ENCODE measurements around the gene INTS6. TPM values are rescaled to one million over a fixed set of nuclear protein-coding genes. Genes with fewer than 3 reads are reported as not detected.

Gene INTS6
- total RNA-seq, 6 experiments from 2014 or later = 21.7 to 40.8 (median 32.7) TPM

DNA sequence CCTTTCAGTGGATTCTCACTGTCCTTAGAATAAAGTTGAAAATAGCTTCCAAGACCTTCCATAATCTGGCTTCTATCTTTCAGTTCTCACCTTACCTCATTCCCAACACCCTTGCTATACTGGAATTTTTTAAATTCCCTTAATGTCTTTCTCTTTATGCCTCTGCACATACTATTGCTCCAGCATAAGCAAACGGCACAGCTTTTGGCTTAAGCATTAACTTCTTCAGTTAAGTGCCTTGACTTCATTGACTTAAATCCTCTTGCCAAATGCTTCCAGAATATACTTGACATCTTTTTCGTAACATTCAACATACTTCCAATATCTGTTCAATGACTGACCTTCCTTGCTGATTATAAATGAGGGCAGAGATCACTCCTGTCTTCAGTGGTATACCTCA, 79.4 kb downstream of the INTS6 start:
- Histone ChIP-seq H3K4me3 (no peak overlapping the region), H3K9me3 (no peaks in the 10 kb centered on the region), H3K27me3 (no peaks in the 10 kb centered on the region), H3K4me1 (no peaks in the 10 kb centered on the region), H3K36me3 (peaks cover 7 to 66% (median 35%) of the 10 kb centered on the region in 4 donors), H3K27ac (no peak overlapping the region)
- intact Hi-C loops (cut with DNase I) = no loop called here
- TF ChIP-seq POLR2A (IDR thresholded peaks at IDR 0.05) = no peak
- TF ChIP-seq, protein P1, sequence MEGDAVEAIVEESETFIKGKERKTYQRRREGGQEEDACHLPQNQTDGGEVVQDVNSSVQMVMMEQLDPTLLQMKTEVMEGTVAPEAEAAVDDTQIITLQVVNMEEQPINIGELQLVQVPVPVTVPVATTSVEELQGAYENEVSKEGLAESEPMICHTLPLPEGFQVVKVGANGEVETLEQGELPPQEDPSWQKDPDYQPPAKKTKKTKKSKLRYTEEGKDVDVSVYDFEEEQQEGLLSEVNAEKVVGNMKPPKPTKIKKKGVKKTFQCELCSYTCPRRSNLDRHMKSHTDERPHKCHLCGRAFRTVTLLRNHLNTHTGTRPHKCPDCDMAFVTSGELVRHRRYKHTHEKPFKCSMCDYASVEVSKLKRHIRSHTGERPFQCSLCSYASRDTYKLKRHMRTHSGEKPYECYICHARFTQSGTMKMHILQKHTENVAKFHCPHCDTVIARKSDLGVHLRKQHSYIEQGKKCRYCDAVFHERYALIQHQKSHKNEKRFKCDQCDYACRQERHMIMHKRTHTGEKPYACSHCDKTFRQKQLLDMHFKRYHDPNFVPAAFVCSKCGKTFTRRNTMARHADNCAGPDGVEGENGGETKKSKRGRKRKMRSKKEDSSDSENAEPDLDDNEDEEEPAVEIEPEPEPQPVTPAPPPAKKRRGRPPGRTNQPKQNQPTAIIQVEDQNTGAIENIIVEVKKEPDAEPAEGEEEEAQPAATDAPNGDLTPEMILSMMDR (IDR thresholded peaks at IDR 0.05) = no peak
- ATAC-seq (no peak), DNase-seq (no peak)
- 88% methylated on average over 2 of the region's 2 CpGs for WGBS (ENCODE audit: insufficient coverage, low coverage, low lambda C conversion rate, missing lambda C conversion rate)

GRCh38 chr13:51371768-51372399, 81.0 kb downstream of the INTS6 start:
- intact Hi-C loops (cut with DNase I) = no loop called here
- no peaks in the 10 kb centered on the region for H3K4me1 ChIP-seq
- H3K4me3 ChIP-seq = no peak overlapping the region
- no peaks in the 10 kb centered on the region for H3K9me3 ChIP-seq
- TF ChIP-seq, protein P1 (IDR thresholded peaks at IDR 0.05) = no peak
- no peak for TF ChIP-seq POLR2A (IDR thresholded peaks at IDR 0.05)
- DNase-seq (no peak), ATAC-seq (no peak)
- H3K27ac ChIP-seq = no peak overlapping the region
- peaks cover 7 to 68% (median 40%) of the 10 kb centered on the region in 4 donors for H3K36me3 ChIP-seq
- WGBS (ENCODE audit: insufficient coverage, low coverage, low lambda C conversion rate, missing lambda C conversion rate) = 89% methylated on average over 6 of the region's 6 CpGs
- H3K27me3 ChIP-seq = no peaks in the 10 kb centered on the region

DNA sequence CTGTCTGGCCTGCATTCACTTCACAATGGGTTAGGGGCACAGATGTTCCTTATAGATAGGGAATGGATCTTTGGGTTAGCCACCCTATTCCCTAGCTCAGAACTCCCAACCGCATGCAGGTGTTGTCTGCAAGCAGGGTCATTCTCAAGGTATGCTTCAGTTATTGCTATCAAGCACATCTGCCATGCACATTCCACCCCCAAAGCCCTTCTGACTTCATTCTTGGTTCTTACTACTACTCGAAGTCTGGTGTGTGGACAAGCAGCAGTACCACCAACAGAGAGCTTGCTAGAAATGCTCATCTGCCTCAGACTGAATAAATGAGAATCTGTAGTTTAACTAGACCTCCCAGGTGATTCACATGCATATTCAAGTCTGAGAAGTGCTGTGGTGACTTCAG, 82.0 kb downstream of the INTS6 start:
- intact Hi-C loops (cut with DNase I) = no loop called here
- TF ChIP-seq, protein P1 (IDR thresholded peaks at IDR 0.05) = no peak
- 100% methylated on average over 1 of the region's 2 CpGs for WGBS (ENCODE audit: insufficient coverage, low coverage, low lambda C conversion rate, missing lambda C conversion rate)

DNA sequence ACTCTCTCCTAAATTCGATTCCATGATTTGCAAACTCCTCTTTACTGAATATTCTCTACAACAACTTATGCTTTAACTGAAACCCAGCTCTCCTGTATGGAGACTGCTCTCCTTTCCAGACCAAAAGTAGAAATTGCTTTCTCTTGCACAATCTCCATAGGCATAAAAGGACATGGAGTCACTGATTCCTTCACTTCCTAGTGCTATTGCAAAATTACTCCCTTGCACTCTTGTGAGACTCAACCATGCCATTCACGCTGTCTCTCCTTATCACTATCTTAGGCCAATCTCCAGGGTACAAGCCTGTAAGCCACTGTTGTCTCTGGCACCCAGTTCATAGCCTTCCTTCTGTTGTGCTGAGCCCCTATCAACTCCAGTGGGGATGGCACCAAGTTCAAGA, 82.7 kb downstream of the INTS6 start:
- no peak for TF ChIP-seq POLR2A (IDR thresholded peaks at IDR 0.05)
- TF ChIP-seq, protein P1 (IDR thresholded peaks at IDR 0.05) = no peak
- no peaks in the 10 kb centered on the region for H3K27me3 ChIP-seq
- no peak overlapping the region for H3K4me3 ChIP-seq
- ATAC-seq = peak in 3 of 4 donors; percentile 13 to 23 (median 17)
- WGBS (ENCODE audit: insufficient coverage, low coverage, low lambda C conversion rate, missing lambda C conversion rate) = 81% methylated on average over 2 of the region's 2 CpGs
- H3K36me3 ChIP-seq = peaks cover 6 to 68% (median 50%) of the 10 kb centered on the region in 4 donors
- no peaks in the 10 kb centered on the region for H3K4me1 ChIP-seq
- no peak for DNase-seq
- intact Hi-C loops (cut with DNase I) = no loop called here
- H3K9me3 ChIP-seq = no peaks in the 10 kb centered on the region
- H3K27ac ChIP-seq = no peak overlapping the region

More for the DNA sequence above, 82.0 kb downstream of the INTS6 start:
- ATAC-seq (no peak), DNase-seq (no peak)
- Histone ChIP-seq H3K4me3 (no peak overlapping the region), H3K27me3 (no peaks in the 10 kb centered on the region), H3K4me1 (no peaks in the 10 kb centered on the region), H3K36me3 (peaks cover 7 to 66% (median 48%) of the 10 kb centered on the region in 4 donors), H3K27ac (no peak overlapping the region), H3K9me3 (no peaks in the 10 kb centered on the region)

Measured in right lobe of liver (tissue), 6 donors.